NCI-H2029 treated with DMSO at 0.1 percent for 48 hours (cell line): ENCODE results near the gene CERS6.
"Not testable (repeated sequence)": the region's sequence is repeated elsewhere in the genome, so short reads cannot be mapped to it uniquely, and the experiment has no call there.

Source experiments
- DNase-seq: peaks from one replicate; lab custom pipeline; 2025; lab: John Stamatoyannopoulos, UW

The CERS6 gene

DNA sequence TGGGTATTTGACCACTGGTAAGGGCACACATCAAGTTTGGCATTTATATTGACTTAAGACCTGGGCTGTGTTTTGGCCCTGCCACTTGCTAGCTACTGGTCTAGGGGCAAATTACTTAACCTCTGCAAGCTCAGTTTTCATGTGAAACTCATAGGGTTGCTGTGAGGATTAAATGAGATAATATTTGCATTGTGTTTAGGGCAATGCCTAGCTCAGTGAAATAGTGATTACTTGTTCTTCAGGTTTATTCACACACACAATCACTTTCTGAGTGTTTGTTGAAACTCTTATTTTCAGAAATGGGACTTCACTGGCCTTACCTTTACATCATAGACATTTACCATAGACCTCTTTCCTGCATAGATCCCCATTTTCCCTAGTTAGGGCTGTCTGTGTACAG, 12.3 kb downstream of the CERS6 start:
- no peak for DNase-seq

DNA sequence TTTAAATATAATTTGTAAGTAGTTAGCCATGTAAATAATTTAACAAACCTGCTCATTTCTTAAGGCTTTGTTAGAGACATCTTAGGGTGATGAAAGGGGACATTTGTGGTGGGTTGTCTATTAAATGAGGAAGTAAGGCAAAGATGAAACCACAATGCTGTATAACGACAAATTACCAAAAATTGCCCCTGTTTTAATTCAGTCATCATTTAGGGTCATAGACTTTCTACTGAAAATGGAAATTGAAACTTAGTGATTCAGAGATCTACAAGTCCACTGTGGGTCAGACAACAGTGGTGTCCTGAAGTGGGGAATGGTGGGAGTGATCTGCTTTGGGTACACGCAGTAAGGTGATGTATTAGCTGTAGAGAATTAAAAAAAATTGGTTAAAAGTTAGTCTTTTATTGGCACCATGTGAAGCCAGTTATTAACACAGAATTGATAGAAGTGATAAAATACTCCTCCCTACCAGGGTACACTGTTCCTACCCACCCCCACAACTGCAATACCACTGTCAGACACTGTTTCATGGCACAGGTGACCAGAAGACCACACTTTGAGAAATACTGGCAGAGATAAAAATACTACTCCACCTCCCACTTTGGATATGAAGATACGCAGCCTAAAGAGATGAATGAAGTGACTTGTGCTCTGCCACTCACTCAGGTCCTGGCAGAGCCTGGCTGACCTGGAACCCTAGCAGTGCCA, 13.4 kb downstream of the CERS6 start:
- DNase-seq, result no peak

DNA sequence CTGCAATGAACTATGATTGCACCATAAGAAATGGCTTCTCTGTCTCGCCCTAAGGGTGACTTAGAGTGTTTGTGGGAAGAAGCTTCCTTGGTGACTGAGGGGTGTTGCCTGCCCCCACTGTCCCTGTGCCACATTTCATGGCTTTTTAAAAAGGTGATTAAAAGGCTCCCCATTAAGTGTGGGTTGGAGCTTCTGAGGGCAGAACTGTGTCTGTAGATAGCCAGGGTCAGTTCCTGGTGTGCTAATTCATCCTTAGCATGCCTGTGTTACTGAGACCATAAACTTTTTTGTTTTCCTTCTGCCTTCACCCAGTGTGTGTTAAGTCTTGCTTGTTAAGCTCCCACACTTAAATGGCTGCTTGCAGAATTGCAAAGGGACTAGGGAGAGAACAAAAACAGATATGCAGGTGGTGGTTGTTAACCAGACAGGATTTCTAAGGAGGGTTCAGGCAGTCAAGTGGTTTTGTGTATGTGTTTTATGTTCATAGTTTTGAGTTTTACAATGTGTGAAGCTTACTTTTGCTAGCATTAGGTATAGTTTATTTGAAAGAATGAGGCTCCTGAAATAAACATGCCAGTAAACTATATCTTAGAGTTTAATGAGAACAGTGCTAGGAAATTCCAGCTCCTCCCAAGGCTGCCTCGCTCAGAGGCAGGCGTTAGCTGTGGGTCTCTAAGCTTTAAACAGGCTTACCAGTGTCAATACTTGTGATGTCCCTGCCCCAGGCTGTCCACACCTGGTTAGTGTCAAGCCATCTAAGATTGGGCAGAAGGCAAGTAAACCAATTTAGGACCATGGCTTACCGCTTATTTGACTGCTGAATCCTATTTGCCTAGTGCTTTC, 14.5 kb downstream of the CERS6 start:
- DNase-seq, result no peak

- DNase-seq, result no peak
Measured at GRCh38 chr2:168471163-168471475, 15.0 kb downstream of the CERS6 start.

DNA sequence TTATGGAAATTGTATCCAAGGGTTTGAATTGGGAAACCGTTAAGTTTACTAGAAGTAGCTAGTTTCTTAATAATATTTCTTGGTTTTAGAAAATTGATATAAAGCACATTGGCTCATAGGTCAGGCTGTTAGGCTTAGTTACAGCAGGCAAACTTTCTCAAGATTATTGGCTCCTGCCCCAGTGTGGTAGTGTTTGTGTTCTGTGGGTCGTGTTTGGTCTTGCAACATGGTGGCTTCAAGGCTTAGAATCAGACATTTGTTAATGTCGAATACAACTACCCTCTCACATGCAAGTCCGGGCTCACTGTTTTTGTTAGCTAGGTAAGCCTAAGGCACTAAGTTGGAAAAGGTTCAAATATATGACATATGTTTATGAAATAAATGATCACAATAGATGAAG, 19.6 kb downstream of the CERS6 start:
- DNase-seq, result no peak

- no peak for DNase-seq
Measured at GRCh38 chr2:168478206-168478605, 22.1 kb downstream of the CERS6 start.

GRCh38 chr2:168480356-168480755, 24.3 kb downstream of the CERS6 start:
- no peak for DNase-seq

- no peak for DNase-seq
Measured at GRCh38 chr2:168480825-168481585, 24.9 kb downstream of the CERS6 start.

GRCh38 chr2:168482269-168482668, 26.2 kb downstream of the CERS6 start:
- no peak for DNase-seq

GRCh38 chr2:168482952-168483831, 27.1 kb downstream of the CERS6 start:
- no peak for DNase-seq

DNA sequence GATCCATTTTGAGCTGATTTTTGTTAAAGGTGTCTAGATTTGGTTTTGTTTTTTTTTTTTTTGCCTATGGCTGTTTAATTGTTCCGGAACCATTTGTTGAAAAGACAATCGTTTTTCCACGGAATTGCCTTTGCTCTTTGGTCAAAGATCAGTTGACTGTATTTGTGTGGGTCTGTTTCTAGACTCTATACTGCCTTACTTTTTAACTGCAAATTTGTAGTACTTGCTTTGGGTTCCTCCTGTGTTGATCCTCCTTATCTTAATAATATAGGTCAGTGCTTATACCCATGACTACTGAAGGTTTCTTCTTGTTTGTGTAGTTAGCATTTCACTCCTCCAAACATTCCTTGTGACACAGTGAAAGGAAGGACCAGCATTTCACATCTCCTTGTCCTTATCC, 30.4 kb downstream of the CERS6 start:
- no peak for DNase-seq

GRCh38 chr2:168490015-168490874, 34.2 kb downstream of the CERS6 start:
- DNase-seq, result no peak

DNA sequence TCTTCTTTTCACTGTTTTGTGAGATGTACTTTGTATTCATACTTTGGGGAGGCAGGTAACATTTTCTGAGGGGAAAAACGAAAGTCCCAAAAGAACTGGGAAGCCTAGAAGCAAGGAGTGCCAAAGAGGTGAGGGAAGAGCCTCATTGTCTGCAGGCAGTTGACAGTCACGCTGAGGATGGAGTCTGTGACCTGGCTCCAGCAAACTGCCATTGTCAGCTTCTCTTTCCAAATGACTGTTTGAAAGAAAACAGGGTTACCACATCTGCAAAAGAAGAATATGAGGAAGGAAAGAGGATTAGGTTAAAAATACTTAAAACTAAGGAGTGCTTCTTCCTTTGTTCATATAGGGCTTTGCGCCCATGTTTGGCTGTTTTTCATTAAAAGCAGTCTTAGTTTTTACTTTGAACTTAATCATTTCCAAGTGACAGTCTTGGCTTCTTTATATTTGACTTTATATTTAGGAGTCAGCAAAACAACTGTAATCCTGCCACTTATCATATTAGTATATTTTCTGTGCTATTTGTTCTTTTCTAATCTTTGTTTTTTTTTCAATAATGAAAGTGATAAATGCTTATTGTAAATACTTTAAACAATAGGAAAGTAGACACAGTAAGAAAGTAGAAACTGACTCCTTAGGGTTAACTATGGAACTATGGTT, 35.0 kb downstream of the CERS6 start:
- DNase-seq, result no peak

DNA sequence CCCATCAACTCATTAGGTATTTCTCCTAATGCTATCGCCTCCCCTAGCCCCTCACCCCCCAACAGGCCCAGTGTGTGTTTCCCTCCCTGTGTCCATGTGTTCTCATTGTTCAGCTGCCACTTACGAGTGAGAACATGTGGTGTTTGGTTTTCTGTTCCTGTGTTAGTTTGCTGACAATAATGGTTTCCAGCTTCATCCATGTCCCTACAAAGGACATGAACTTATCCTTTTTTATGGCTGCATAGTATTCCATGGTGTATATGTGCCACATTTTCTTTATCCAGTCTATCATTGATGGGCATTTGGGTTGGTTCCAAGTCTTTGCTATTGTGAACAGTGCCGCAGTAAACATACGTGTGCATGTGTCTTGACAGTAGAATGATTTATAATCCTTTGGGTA, 35.7 kb downstream of the CERS6 start:
- DNase-seq, result not testable (repeated sequence)

- not testable (repeated sequence) for DNase-seq
Measured at GRCh38 chr2:168493219-168493618, 37.1 kb downstream of the CERS6 start.

- no peak for DNase-seq
Measured at GRCh38 chr2:168494190-168494711, 38.2 kb downstream of the CERS6 start.

DNA sequence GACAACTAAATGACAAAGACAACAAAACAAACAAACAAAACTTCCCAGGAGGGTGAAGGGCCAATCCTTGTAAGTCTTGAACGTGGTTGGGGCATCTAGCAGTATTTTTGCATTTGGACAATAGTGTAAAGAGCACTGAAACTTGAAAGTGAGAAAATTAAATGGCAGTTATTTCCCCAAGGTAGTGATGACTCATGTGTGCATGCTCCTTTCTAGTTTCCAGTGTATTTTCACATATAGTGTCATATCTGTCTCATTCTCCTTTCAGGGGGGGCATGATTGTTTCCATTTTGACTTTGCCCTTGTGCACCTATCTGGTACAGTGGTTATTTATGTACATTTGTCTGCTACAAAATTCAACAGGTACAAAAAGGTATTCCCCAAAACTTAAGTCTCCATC, 39.5 kb downstream of the CERS6 start:
- DNase-seq, result no peak

DNA sequence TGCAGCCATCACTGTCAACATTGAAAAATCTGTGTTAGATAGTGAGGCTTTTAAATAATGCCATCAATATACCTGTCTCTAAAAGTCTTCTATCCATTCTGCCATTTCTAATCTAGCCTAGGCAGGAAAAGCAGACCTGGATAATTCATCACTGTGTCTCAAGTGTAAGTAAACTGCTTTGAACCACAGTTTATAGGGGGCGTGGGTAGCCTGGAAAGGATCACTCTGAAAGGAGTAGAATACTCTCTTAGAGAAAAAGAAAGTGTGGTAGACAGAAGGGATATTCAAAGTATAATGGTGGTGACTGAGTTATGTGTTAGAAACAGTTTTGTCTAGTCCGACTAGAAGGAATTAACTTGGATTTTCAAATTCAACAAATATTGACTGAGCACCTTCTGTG, 40.8 kb downstream of the CERS6 start:
- no peak for DNase-seq

- DNase-seq, result no peak
Measured at GRCh38 chr2:168499500-168499899, 43.4 kb downstream of the CERS6 start.

DNA sequence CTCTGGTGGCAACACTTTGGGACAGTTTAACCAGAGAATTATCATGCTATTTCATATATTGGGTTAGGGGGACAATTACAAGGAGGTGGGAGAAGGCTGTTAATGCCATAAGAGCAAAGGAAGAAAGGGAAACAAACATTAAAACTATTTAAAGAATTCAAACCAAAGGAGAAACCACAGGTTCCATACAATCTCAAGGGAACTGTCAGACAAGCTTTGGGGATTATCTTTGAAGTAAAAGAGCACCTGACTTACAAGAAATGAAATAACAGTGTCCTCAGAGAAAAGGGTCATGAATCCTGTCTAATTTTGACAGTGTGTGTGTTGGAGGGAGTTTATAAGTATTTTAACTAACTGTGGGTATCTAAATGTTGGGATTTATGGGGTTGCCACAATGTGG, 44.4 kb downstream of the CERS6 start:
- no peak for DNase-seq
